Measurements from ENCODE around the gene GPRC5D. TPM values are rescaled to one million over a fixed set of nuclear protein-coding genes. Genes with fewer than 3 reads are reported as not detected.

The GPRC5D gene
- total and polyA plus RNA-seq, 12 donors = 0.04 TPM; not detected in 11

DNA sequence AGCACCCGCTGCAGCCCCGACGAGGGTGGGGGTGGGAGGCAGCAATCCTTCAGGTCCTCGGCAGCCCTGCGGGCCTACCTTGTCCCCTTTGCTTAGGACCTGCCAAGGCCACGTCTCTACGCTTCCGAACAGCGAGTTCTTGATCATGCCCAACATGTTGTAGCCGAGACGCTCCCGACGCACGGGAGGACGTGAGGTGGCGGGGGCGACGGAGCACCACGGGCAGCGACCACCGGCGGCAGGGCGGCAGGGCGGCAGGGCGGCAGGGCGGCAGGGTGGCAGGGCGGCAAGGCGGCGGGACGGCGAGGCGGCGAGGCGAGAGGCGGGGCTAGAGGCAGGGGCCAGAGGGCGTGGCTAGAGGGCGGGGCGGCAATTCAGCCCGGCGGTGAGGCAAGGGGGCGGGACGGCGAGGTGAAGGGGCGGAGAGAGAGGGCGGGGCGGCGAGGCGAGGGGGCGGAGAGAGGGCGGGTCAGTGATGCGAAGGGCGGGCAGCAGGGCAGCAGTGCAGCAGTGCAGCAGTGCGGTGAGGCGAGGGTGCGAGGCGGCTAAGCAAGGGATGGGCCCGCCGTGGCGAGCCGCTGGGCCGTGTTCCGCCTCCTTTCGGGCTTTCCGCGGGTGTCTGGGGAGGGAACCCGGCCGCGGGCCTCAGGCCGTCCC is 48.1 kb upstream of the GPRC5D start, which contains the start of gene HEBP1:
Gene HEBP1 (minus strand): TSS at position 307 of the 657 bp plus-strand sequence. CDS start 151 bp downstream, at position 156.
- no peaks in the 10 kb centered on the region for H3K27me3 ChIP-seq
- DNase-seq = peak; percentile 96 to 98
- WGBS, 2 donors = 0% methylated on average over 55 to 69 of the region's 69 CpGs
- intact Hi-C loops (cut with DNase I) = loop anchor here in 6 of 10 donors (5.0 to 10.0 kb wide), 6 partner anchors 42 to 215 kb away; partner anchors contain the start of genes GSG1 (in 2 of the 6) and FAM234B (in 1 of the 6)
- H3K9me3 ChIP-seq = no peaks in the 10 kb centered on the region
- no peaks in the 10 kb centered on the region for H3K36me3 ChIP-seq
- ATAC-seq = peak; percentile 96 to 99 (median 98)
- H3K4me1 ChIP-seq = peaks cover 5 to 64% (median 43%) of the 10 kb centered on the region in 9 donors
- TF ChIP-seq, protein P1, sequence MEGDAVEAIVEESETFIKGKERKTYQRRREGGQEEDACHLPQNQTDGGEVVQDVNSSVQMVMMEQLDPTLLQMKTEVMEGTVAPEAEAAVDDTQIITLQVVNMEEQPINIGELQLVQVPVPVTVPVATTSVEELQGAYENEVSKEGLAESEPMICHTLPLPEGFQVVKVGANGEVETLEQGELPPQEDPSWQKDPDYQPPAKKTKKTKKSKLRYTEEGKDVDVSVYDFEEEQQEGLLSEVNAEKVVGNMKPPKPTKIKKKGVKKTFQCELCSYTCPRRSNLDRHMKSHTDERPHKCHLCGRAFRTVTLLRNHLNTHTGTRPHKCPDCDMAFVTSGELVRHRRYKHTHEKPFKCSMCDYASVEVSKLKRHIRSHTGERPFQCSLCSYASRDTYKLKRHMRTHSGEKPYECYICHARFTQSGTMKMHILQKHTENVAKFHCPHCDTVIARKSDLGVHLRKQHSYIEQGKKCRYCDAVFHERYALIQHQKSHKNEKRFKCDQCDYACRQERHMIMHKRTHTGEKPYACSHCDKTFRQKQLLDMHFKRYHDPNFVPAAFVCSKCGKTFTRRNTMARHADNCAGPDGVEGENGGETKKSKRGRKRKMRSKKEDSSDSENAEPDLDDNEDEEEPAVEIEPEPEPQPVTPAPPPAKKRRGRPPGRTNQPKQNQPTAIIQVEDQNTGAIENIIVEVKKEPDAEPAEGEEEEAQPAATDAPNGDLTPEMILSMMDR (IDR thresholded peaks at IDR 0.05) = no peak
- peak within 1 kb of the TSS; percentile 78 to 99 (median 92) for H3K27ac ChIP-seq
- peak within 1 kb of the TSS; percentile 58 to 98 (median 86) for H3K4me3 ChIP-seq

GRCh38 chr12:12999271-12999958 is 47.4 kb upstream of the GPRC5D start:
- intact Hi-C loops (cut with DNase I) = loop anchor here in 2 of 10 donors (5.0 kb wide), 2 partner anchors 208 to 213 kb away; no protein-coding TSS in a partner anchor
- Histone ChIP-seq H3K27me3 (no peaks in the 10 kb centered on the region), H3K27ac (peak overlapping the region in 9 of 10 donors; percentile 77 to 92 (median 80)), H3K9me3 (no peaks in the 10 kb centered on the region), H3K36me3 (peaks cover 0 to 1% (median 0%) of the 10 kb centered on the region in 9 donors), H3K4me1 (peaks cover 5 to 64% (median 43%) of the 10 kb centered on the region in 9 donors), H3K4me3 (peak overlapping the region; percentile 42 to 98 (median 86))
- WGBS, 2 donors = 11 to 12% methylated on average over 22 of the region's 22 CpGs
- peak in 1 of 2 donors; percentile 16 for DNase-seq
- peak in 6 of 8 donors; percentile 0 to 8 (median 4) for ATAC-seq
- TF ChIP-seq, protein P1 (IDR thresholded peaks at IDR 0.05) = no peak

DNA sequence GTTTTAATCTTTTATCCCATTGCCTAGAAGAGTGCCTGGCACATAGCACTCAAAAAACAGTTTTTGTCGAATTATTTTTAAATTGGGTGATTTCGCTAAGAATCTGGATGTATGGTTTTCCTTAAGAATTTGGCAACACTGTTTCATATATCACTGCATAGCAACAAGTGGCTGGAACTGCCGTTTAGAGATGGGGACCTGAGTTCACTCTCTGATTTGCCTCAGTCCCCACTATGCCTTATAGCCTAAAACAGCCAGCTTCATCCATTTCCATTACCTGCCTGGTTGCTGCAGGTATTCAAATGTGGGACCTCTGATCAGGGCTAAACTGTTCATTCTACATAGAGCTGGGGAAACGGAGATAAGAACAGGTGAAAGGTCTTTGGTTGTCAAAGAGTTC is 46.3 kb upstream of the GPRC5D start:
- TF ChIP-seq, protein P1 (IDR thresholded peaks at IDR 0.05) = no peak
- Histone ChIP-seq H3K27ac (no peak overlapping the region), H3K36me3 (peaks cover 0 to 6% (median 0%) of the 10 kb centered on the region in 9 donors), H3K4me3 (peak overlapping the region in 2 of 10 donors; percentile 74 to 89), H3K4me1 (peaks cover 5 to 64% (median 44%) of the 10 kb centered on the region in 9 donors), H3K27me3 (no peaks in the 10 kb centered on the region), H3K9me3 (no peaks in the 10 kb centered on the region)
- DNase-seq (no peak), ATAC-seq (no peak)
- 91 to 94% methylated on average over 4 of the region's 4 CpGs for WGBS, 2 donors
- intact Hi-C loops (cut with DNase I) = loop anchor here in 2 of 10 donors (5.0 kb wide), 2 partner anchors 209 to 214 kb away; no protein-coding TSS in a partner anchor

DNA sequence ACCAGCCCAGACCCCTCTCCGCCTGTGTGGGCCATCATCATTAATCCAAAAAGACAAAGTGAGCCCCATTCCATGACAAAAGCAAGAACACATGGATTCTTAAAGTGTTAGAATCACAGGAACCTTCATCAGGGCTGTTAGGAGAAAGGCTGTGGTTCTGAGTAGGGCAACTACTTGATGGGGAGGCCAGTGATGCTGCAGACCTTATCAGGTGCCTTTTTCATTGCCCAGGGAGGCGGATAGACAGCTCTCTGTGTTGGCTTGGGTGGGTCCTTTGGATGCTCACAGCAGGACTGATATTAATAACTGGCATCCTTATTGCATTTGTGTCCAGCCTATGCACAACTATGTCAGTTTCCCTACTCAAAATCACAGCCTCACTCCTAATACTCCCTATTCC is 45.8 kb upstream of the GPRC5D start:
- WGBS, 2 donors = 83 to 94% methylated on average over 2 of the region's 2 CpGs
- DNase-seq (no peak), ATAC-seq (no peak)
- Histone ChIP-seq H3K27ac (no peak overlapping the region), H3K36me3 (peaks cover 0 to 6% (median 0%) of the 10 kb centered on the region in 9 donors), H3K4me1 (peaks cover 5 to 63% (median 44%) of the 10 kb centered on the region in 9 donors), H3K27me3 (no peaks in the 10 kb centered on the region), H3K4me3 (peak overlapping the region in 1 of 10 donors; percentile 2), H3K9me3 (no peaks in the 10 kb centered on the region)
- intact Hi-C loops (cut with DNase I) = loop anchor here in 2 of 10 donors (5.0 kb wide), 2 partner anchors 210 to 215 kb away; no protein-coding TSS in a partner anchor
- TF ChIP-seq, protein P1 (IDR thresholded peaks at IDR 0.05) = no peak

All from heart right ventricle (tissue), 16 donors.